Endodermal cell (in vitro differentiated cells): ENCODE results near the gene SH3TC1. TPM values are rescaled to one million over a fixed set of nuclear protein-coding genes. Genes with fewer than 3 reads are reported as not detected.

Source experiments
- DNase-seq: peaks from one replicate; pipeline ENCODE4 v3.0.0-alpha.2; 2017
- H3K27ac ChIP-seq: 2 replicates; pipeline ENCODE4 v1.5.1; 2013; ENCODE audit warnings: mild to moderate bottlenecking, low read depth, low read length, moderate library complexity
- H3K27me3 ChIP-seq: 2 replicates; pipeline ENCODE4 v1.6.1; 2013; ENCODE audit warnings: mild to moderate bottlenecking, low read length, moderate library complexity; ENCODE audit not compliant: insufficient read depth, control insufficient read depth, poor library complexity, severe bottlenecking
- H3K36me3 ChIP-seq: 2 replicates; pipeline ENCODE4 v1.7.0; 2013; ENCODE audit warnings: mild to moderate bottlenecking, low read length, moderate library complexity; ENCODE audit not compliant: control insufficient read depth, insufficient read depth
- H3K4me1 ChIP-seq: one replicate; pipeline ENCODE4 v1.7.0; 2013; ENCODE audit warnings: low read length; ENCODE audit not compliant: control insufficient read depth, insufficient read depth
- H3K4me3 ChIP-seq: 2 replicates; pipeline ENCODE4 v1.5.1; 2013; ENCODE audit warnings: mild to moderate bottlenecking, low read length, moderate library complexity
- H3K9ac ChIP-seq: 2 replicates; pipeline ENCODE4 v1.6.1; 2013; ENCODE audit warnings: mild to moderate bottlenecking, low read length, moderate library complexity; ENCODE audit not compliant: poor library complexity, severe bottlenecking; ENCODE audit errors: extremely low read depth
- H3K9me3 ChIP-seq: 2 replicates; pipeline ENCODE4 v1.6.1; 2013; ENCODE audit warnings: mild to moderate bottlenecking, low read length, moderate library complexity; ENCODE audit not compliant: control insufficient read depth
- H3K27ac Mint-ChIP-seq: 2 replicates; pipeline ENCODE4 v1.8.0; 2020; ENCODE audit warnings: mixed read lengths
- H3K27me3 Mint-ChIP-seq: 2 replicates; pipeline ENCODE4 v1.8.0; 2021; ENCODE audit warnings: mild to moderate bottlenecking, mixed read lengths; ENCODE audit not compliant: insufficient read depth
- H3K36me3 Mint-ChIP-seq: 2 replicates; pipeline ENCODE4 v1.8.0; 2020; ENCODE audit warnings: low read depth, mixed read lengths
- H3K4me1 Mint-ChIP-seq: 2 replicates; pipeline ENCODE4 v1.8.0; 2020; ENCODE audit warnings: mixed read lengths
- H3K4me3 Mint-ChIP-seq: 2 replicates; pipeline ENCODE4 v1.8.0; 2020; ENCODE audit warnings: mild to moderate bottlenecking, moderate library complexity, mixed read lengths
- H3K9me3 Mint-ChIP-seq: 2 replicates; pipeline ENCODE4 v1.8.0; 2020; ENCODE audit warnings: mild to moderate bottlenecking, mixed read lengths
- CTCF ChIP-seq: fragments of 200-600 bp; sonication (generic); conservative IDR thresholded peaks from 2 replicates; pipeline ENCODE4 v1.5.0; 2021; ENCODE audit warnings: antibody characterized with exemption, mild to moderate bottlenecking
- WGBS, 2 experiments: methylation state at CpG; one replicate each; pipeline versions ENCODE4 v1.1.5 to v1.1.7; 2013; ENCODE audit warnings: missing lambda C conversion rate in 2 of 2, mixed read lengths in 1 of 2; ENCODE audit not compliant: insufficient coverage in 1 of 2, insufficient read length in 1 of 2; 5-methylcytosine and 5-hydroxymethylcytosine counted together
- total RNA-seq, 2 donors: library from RNA; stranded (reverse); fragmentation: NEBNext Ultra II Directional in 1 of 2; extraction: Animal tissue kit (Norgen Biotek cat#: 25700) in 1 of 2; gene quantifications; 2 replicates in 1 of 2; 3 replicates in 1 of 2; pipeline ENCODE4 v1.2.1, GENCODE V29; 2021

SH3TC1 gene
- total RNA-seq, 2 donors from 2014 or later = 1.9 to 2.6 TPM

- H3K4me1 ChIP-seq = no peaks in the 10 kb centered on the region
- H3K9me3 ChIP-seq = no peaks in the 10 kb centered on the region
- no peak for DNase-seq
- 51 to 74% methylated on average over 3 of the region's 3 CpGs for WGBS, 2 experiments
- H3K4me3 ChIP-seq = no peak overlapping the region
- no peaks in the 10 kb centered on the region for H3K36me3 ChIP-seq
- TF ChIP-seq CTCF = no peak
- Mint-ChIP-seq H3K9me3 (no peaks in the 10 kb centered on the region), H3K36me3 (no peaks in the 10 kb centered on the region), H3K4me3 (peak overlapping the region; percentile 84), H3K27ac (no peak overlapping the region), H3K4me1 (peaks cover 4% of the 10 kb centered on the region), H3K27me3 (peaks cover 52% of the 10 kb centered on the region)
- H3K27ac ChIP-seq = no peak overlapping the region
- H3K27me3 ChIP-seq = peaks cover 52% of the 10 kb centered on the region
- H3K9ac ChIP-seq = no peak overlapping the region
Observed at GRCh38 chr4:8160572-8160971, 38.5 kb upstream of the SH3TC1 start.

DNA sequence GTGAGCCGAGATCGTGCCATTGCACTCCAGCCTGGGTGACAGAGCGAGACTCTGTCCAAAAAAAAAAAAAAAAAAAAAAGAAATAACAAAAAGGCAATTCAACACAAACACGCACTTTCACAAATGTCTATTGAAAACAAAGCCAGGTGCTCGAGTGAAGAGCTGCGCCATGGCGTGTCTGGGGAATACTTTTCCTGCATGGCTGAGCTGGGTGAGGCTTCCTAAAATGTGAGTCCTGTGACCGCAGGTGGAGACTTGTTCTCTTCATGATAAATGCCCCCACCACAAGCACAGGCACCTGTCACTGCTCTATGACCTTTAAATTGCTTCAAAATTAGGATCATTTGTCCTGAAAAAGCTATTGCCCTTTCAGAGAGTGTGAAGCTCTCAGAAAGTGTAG, 36.5 kb upstream of the SH3TC1 start:
- Histone ChIP-seq H3K9ac (no peak overlapping the region), H3K4me3 (no peak overlapping the region), H3K36me3 (no peaks in the 10 kb centered on the region), H3K9me3 (no peaks in the 10 kb centered on the region), H3K4me1 (no peaks in the 10 kb centered on the region), H3K27me3 (peaks cover 36% of the 10 kb centered on the region), H3K27ac (no peak overlapping the region)
- H3K36me3 Mint-ChIP-seq = no peaks in the 10 kb centered on the region
- no peaks in the 10 kb centered on the region for H3K9me3 Mint-ChIP-seq
- no peak for TF ChIP-seq CTCF
- no peak overlapping the region for H3K27ac Mint-ChIP-seq
- DNase-seq = no peak
- H3K4me1 Mint-ChIP-seq = peaks cover 4% of the 10 kb centered on the region
- H3K27me3 Mint-ChIP-seq = peaks cover 43% of the 10 kb centered on the region
- WGBS, 2 experiments = 93 to 95% methylated on average over 3 to 8 of the region's 8 CpGs
- H3K4me3 Mint-ChIP-seq = no peak overlapping the region

DNA sequence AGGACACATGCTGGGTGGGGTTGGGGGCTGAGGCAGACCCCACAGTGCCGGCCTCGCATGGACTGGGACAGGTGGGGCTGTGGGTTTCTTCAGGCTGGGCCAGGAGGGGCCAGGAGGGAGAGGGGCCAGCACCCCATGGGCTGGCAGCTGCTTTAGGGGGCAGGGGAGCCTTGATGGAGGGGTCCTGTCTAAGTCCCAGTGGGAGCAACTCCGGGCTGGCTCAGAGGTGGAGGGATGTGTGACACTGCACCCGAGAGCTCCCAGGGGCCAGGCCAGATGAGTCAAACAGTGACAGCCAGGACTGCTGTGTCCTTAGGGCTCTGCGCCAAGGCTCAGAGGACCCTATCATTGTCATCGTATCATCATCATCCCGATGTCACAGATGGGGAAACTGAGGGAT, 36.1 kb upstream of the SH3TC1 start:
- H3K27me3 ChIP-seq = peaks cover 32% of the 10 kb centered on the region
- TF ChIP-seq CTCF = no peak
- no peak overlapping the region for H3K4me3 ChIP-seq
- H3K27me3 Mint-ChIP-seq = peaks cover 41% of the 10 kb centered on the region
- H3K9me3 Mint-ChIP-seq = peaks cover 3% of the 10 kb centered on the region
- H3K27ac ChIP-seq = no peak overlapping the region
- H3K4me3 Mint-ChIP-seq = no peak overlapping the region
- H3K9me3 ChIP-seq = peaks cover 2% of the 10 kb centered on the region
- H3K9ac ChIP-seq = no peak overlapping the region
- DNase-seq = no peak
- H3K36me3 ChIP-seq = no peaks in the 10 kb centered on the region
- H3K36me3 Mint-ChIP-seq = no peaks in the 10 kb centered on the region
- peaks cover 4% of the 10 kb centered on the region for H3K4me1 Mint-ChIP-seq
- H3K27ac Mint-ChIP-seq = no peak overlapping the region
- WGBS, 2 experiments = 91 to 93% methylated on average over 5 to 7 of the region's 7 CpGs
- no peaks in the 10 kb centered on the region for H3K4me1 ChIP-seq
